Measurements from ENCODE around the gene KSR1. TPM values are rescaled to one million over a fixed set of nuclear protein-coding genes. Genes with fewer than 3 reads are reported as not detected.

KSR1 gene
- total and polyA plus RNA-seq, 10 of the 15 experiments (the other 5 are each of a cell fraction or from before 2014, with no cell fraction given): 0.97 to 66.6 (median 22.9) TPM

- Histone ChIP-seq H3K27me3 (replicated peaks in 1 of 2; ENCODE audit: control insufficient read depth in 2 of 2, insufficient read depth in 2 of 2, low read length in 1 of 2) (no peaks in the 10 kb centered on the region), H2AFZ (ENCODE audit: control insufficient read depth, low read depth, low read length) (0 out of 2 replicates have a peak overlapping the region, but pooled peaks have one; percentile 19), H4K20me1 (ENCODE audit: control insufficient read depth, insufficient read depth) (no peaks in the 10 kb centered on the region), H3K27ac (ENCODE audit: control insufficient read depth, insufficient read depth) (no peak overlapping the region), H3K4me1 (ENCODE audit: control insufficient read depth, insufficient read depth, low read length) (peaks cover 5% of the 10 kb centered on the region; the same call in 1 of the 2 replicates), H3K36me3 (ENCODE audit: control insufficient read depth in 2 of 2, insufficient read depth in 2 of 2, low read length in 1 of 2) (peaks cover 9 to 36% of the 10 kb centered on the region in 2 experiments; a peak in 3 of 4 replicates), H3K9me3 (replicated peaks; ENCODE audit: control insufficient read depth, insufficient read depth, low read length) (no peaks in the 10 kb centered on the region), H3K4me2 (ENCODE audit: control insufficient read depth, insufficient read depth) (no peak overlapping the region), H3K9ac (ENCODE audit: control insufficient read depth, insufficient read depth, low read length) (no peak overlapping the region), H3K4me3 (no peak overlapping the region), H3K79me2 (ENCODE audit: control insufficient read depth, insufficient read depth, low read length) (no peaks in the 10 kb centered on the region)
- peak; percentile 78 for ATAC-seq
- no TSS peak for BruUV-seq (replicated peaks)
- FAIRE-seq: peak; percentile 89
- WGBS (ENCODE audit: insufficient coverage, insufficient replicate concordance, low lambda C conversion rate, missing lambda C conversion rate): 34% methylated on average over 15 of the region's 15 CpGs
- ChIA-PET SMC1A (ENCODE audit: uncharacterized antibody, unreplicated experiment) (interaction anchor here (0.8 to 4.7 kb wide), 12 partner anchors 11 to 250 kb away, joined by 3 to 76 read pairs (median 6); partner anchors contain the start of gene KSR1), RAD21 (ENCODE audit: unreplicated experiment) (interaction anchor here (0.9 to 5.0 kb wide), 10 partner anchors 18 to 366 kb away, joined by 3 to 51 read pairs (median 4); no protein-coding TSS in a partner anchor), POLR2A (no interaction called here), CTCF (interaction anchor here (0.5 to 9.1 kb wide), 33 partner anchors 9 to 364 kb away, joined by 3 to 134 read pairs (median 7); partner anchors contain the start of gene LGALS9)
- DNase-seq (ENCODE audit: low read depth, low spot score): no peak
- in situ Hi-C loops (cut with MboI) (loop anchor here (10.0 kb wide), 2 partner anchors 52 to 58 kb away; no protein-coding TSS in a partner anchor), intact Hi-C loops (cut with micrococcal nuclease; ENCODE audit: unreplicated experiment) (loop anchor here (2.0 to 5.0 kb wide), 2 partner anchors 48 to 306 kb away; no protein-coding TSS in a partner anchor)
- peak; percentile 83 for TF ChIP-seq RAD21 (IDR thresholded peaks at IDR 0.05; ENCODE audit: insufficient read depth, low read depth, low read length)
- no peak for TF ChIP-seq NRF1 (conservative IDR thresholded peaks at IDR 0.05; ENCODE audit: low read depth, low read length)
- TF ChIP-seq SMC3 (IDR thresholded peaks at IDR 0.05; ENCODE audit: borderline replicate concordance, low read length): peak; percentile 83
- TF ChIP-seq YY1 (IDR thresholded peaks at IDR 0.05; ENCODE audit: low read depth, low read length): 0 out of 2 replicates have a peak, but pooled peaks have one; percentile 44
- no peak for TF ChIP-seq ATF7 (IDR thresholded peaks at IDR 0.05; ENCODE audit: low read depth)
- TF ChIP-seq SMARCA5 (IDR thresholded peaks at IDR 0.05): no peak
- TF ChIP-seq CBX5 (IDR thresholded peaks at IDR 0.05; ENCODE audit: low read depth): no peak
- no peak for TF ChIP-seq JUNB (IDR thresholded peaks at IDR 0.05)
- TF ChIP-seq SREBF2 (IDR thresholded peaks at IDR 0.05; ENCODE audit: low read length): no peak
- TF ChIP-seq HSF1 (IDR thresholded peaks at IDR 0.05; ENCODE audit: low read depth, low read length): no peak
- no peak for TF ChIP-seq HDAC6 (IDR thresholded peaks at IDR 0.05; ENCODE audit: unreplicated experiment)
- TF ChIP-seq SIN3A (IDR thresholded peaks at IDR 0.05; ENCODE audit: low read depth, low read length): no peak
- TF ChIP-seq IRF4 (IDR thresholded peaks at IDR 0.05; ENCODE audit: low read depth, low read length): 0 out of 2 replicates have a peak, but pooled peaks have one; percentile 12
- peak; percentile 82 for TF ChIP-seq NR2F1 (conservative IDR thresholded peaks at IDR 0.05)
- TF ChIP-seq SMAD5 (IDR thresholded peaks at IDR 0.05; ENCODE audit: low read depth): no peak
- TF ChIP-seq FOXM1 (IDR thresholded peaks at IDR 0.05; ENCODE audit: low read depth, low read length): no peak
- no peak for TF ChIP-seq MTA2 (IDR thresholded peaks at IDR 0.05; ENCODE audit: low read depth)
- no peak for TF ChIP-seq SRF (IDR thresholded peaks at IDR 0.05; ENCODE audit: low read depth in 2 of 2, low read length in 2 of 2)
- TF ChIP-seq KLF5 (IDR thresholded peaks at IDR 0.05; ENCODE audit: partially characterized antibody): no peak
- TF ChIP-seq HDGF (IDR thresholded peaks at IDR 0.05): no peak
- TF ChIP-seq NFXL1 (IDR thresholded peaks at IDR 0.05; ENCODE audit: borderline replicate concordance): no peak
- no peak for TF ChIP-seq MLLT1 (IDR thresholded peaks at IDR 0.05)
- TF ChIP-seq WRNIP1 (IDR thresholded peaks at IDR 0.05; ENCODE audit: borderline replicate concordance, low read depth, low read length): no peak
- TF ChIP-seq SMAD1 (IDR thresholded peaks at IDR 0.05; ENCODE audit: low read depth, partially characterized antibody): no peak
Measured at GRCh38 chr17:27602721-27603420, 146.6 kb downstream of the KSR1 start.

All from GM12878 (cell line).